Ureter (tissue), 1 donor: ENCODE results near the gene ANKFN1. TPM values are rescaled to one million over a fixed set of nuclear protein-coding genes. Genes with fewer than 3 reads are reported as not detected.

Experiments
- DNase-seq: peaks from one replicate; pipeline ENCODE4 v3.0.0-alpha.2; 2020; ENCODE audit warnings: low spot score
- total RNA-seq: library from RNA; stranded (reverse); gene quantifications from one replicate; pipeline ENCODE4 v1.2.4, GENCODE V29; 2023
- donor health status: DM: yes; HTN: yes; CAD: no.

The ANKFN1 gene
- total RNA-seq, 1 donor from 2014 or later, result 33.9 TPM

DNA sequence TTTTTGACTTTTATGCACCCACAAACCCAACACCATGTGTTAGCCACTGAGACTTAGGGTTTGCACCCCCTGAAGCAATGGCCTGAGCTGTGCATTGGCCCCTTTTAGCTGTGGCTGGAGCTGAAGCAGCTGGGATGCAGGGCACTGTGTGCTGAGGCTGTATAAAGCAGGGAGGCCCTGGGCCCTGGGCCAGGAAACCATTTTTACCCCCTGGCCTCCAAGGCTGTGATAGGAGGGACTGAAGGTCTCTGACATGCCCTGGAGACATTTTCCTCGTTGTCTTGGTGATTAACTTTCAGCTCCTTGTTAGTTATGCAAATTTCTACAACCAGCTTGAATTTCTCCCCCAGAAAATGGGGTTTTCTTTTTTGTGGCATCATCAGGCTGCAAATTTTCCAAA is 6.7 kb upstream of the ANKFN1 start:
- no peak for DNase-seq

- DNase-seq, result no peak
Observed at GRCh38 chr17:56148333-56148732, 4.9 kb upstream of the ANKFN1 start.

GRCh38 chr17:56149266-56150036 is 3.8 kb upstream of the ANKFN1 start:
- DNase-seq, result no peak

- no peak for DNase-seq
Observed at GRCh38 chr17:56150649-56151048, 2.6 kb upstream of the ANKFN1 start.

DNA sequence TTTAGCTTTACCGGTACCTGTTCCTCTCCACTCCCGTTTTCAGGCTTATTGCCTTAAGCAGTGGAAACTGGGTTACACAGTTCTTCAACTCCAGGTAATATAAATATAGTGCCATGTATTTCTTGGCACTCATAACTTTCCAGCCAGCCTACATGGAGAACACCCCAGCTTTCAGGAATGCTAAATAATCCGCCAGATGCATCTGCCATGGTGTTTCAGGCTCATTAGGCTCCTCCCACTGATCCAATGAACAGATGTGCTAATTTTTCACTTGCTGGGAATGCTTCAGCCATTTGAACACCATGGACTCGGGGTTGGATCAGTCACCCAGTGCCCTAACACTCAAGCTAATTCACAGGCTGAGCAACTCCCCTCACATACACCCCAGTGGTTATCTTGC is 4.6 kb downstream of the ANKFN1 start:
- no peak for DNase-seq

GRCh38 chr17:56158344-56158743 is 5.1 kb downstream of the ANKFN1 start:
- DNase-seq, result no peak

- DNase-seq, result no peak
Observed at GRCh38 chr17:56158915-56159825, 5.9 kb downstream of the ANKFN1 start.

DNA sequence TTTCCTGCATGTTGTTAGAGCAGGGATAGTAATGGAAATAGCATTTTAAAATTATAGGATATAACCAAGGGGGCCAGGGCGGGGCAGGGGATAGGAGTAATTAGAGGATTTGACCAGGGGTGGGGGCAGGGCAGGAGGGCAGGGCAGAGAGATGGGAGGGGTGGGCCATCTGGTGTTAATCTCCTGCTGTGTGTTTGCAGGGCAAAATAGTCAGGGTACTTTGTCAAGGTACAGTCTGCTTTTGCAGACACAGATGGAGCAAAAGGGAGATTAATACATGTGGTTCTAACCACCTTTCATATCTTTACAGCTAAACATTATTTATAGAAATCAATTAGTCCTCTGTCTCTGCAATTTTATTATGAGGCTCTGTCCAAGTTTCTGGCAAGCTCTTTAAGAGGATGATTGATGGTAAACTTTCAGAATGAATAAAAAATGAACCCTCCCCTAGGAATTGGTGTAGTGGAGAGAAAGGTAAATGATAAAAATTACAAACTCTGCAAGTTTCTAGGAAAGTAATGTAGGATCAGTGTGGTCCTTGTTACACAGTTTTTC is 6.6 kb downstream of the ANKFN1 start:
- no peak for DNase-seq

DNA sequence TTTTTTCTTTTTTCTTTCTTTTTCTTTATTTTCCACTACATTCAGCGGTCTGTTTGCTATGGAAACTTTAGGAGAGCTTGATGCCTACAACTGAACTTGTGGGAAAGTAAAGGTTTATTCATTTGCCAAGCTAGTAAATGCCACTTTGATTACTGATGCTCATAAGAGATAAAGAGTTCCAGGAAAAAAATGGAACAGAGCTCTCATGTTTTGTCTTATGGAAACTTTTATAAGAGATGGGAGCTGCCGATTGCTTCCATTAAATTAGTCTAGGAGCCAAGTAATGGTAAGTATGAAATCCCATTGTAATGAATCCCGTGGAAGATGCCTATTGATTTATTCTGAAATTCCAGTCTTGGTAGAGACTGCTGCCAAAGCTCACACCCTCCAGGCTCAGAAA is 7.1 kb downstream of the ANKFN1 start:
- DNase-seq, result no peak

DNA sequence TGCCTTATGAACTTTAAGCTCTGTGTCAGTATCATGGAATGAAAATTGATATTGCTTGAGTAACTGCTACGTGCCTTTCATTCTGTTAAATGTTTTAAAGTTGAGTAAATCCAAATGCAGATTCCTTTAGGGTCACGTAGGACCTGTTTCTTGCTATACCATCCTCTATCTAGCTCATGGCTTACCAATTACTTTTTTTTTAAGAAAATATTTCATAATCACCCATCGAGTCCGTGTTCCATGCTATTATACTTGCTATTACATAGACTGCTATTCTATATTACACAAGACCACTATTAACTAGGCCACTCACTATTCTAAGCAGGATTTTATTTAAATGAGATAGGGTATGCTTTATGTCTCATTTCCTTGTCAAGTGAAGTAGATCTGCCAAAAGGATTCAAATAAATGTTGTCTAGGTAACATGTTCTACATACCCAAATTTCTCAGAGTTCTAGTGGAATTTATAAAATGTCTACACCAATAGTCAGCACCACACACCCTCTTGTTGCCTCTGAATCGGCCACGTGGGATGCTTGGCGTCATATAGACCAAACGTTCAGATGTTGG is 11.9 kb downstream of the ANKFN1 start:
- DNase-seq, result no peak

DNA sequence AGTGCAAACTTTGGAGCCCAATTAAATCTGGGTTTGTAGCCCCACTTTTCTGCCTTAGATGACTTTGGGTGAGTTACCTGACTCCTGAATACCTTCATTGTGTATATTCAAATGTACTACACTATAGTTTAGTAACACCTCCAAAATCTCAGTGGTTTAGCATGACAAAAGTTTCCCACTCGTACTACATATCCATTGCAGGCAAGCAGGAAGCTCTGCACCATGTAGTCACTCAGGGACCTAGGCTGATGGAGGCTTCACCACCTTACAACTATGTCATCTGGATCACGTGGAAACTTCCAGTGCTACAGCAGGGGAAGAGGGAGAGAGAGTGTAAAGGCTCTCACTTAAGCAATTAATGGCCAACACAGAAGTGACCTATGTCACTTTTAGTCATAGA is 14.2 kb downstream of the ANKFN1 start:
- DNase-seq, result no peak

DNA sequence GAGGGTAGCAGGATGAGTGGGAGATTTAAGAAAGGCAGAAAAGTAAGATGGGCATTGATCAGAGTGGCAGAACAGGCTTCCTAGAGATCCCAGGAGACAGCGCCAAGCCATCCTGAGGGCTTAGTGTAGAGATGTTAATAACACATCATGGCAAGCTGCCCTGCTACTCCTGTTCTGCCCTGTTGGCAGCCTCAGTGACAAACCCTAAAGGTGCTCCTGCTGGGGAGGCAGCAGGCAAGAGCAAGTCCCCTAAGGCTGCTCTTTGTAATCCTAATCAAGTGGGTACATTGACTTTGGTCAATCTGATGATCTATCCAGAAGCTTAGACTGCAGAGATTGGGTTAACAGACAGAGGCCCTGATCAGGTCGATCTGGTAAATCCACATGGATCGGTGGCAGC is 16.3 kb downstream of the ANKFN1 start:
- DNase-seq, result no peak

- DNase-seq, result no peak
Observed at GRCh38 chr17:56171186-56171959, 18.1 kb downstream of the ANKFN1 start.

DNA sequence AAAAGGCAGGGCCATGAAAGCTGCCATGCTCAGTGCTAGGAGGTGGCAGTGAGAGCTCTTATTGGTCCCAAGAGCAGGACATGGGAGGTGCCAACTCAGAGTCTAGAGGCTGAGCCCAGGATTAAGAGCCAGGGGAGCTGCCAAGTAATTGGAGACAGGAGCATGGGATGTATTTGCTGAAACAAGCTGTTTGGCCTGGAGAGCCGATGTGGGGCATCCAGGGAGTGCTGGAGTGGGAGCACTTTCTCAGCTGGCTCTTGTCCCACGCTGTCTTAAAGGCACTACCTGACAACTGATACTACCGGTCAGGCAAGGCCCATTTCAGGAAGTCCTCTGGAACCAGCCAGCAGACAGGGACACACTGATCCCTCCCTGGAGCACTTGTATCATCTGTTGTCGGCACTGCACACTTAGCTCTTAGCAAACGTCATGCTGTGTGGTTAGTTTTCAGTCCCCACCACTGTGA is 19.3 kb downstream of the ANKFN1 start:
- peak; percentile 50 for DNase-seq

DNA sequence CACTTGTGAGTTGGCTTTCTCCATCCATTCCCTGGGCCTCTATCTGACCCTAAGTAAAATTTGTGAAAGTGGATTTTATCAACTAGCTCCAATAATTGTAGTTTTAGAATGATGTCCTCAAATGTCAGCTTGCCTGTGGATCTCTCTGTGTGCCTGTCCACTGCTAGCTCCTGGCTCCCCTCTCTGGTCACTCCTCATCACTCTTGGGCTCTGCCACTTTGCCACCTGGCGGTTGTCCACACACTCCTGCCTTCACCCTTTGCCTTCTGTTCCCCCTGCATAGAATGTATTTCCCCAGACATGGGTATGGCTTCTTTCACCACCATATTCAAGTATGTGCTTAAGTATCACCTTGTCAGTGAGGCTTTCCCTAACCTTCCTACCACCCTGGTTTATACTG is 19.8 kb downstream of the ANKFN1 start:
- DNase-seq, result no peak

GRCh38 chr17:56173958-56174835 is 20.9 kb downstream of the ANKFN1 start:
- DNase-seq, result no peak

- no peak for DNase-seq
Observed at GRCh38 chr17:56175299-56175955, 22.2 kb downstream of the ANKFN1 start.

GRCh38 chr17:56176091-56176490 is 22.8 kb downstream of the ANKFN1 start:
- no peak for DNase-seq

- no peak for DNase-seq
Observed at GRCh38 chr17:56177361-56177760, 24.1 kb downstream of the ANKFN1 start.

- no peak for DNase-seq
Observed at GRCh38 chr17:56178203-56178602, 24.9 kb downstream of the ANKFN1 start.
